ENCODE results near the gene HEY2.
"Not testable (repeated sequence)": the region's sequence is repeated elsewhere in the genome, so short reads cannot be mapped to it uniquely, and the experiment has no call there.

The HEY2 gene

DNA sequence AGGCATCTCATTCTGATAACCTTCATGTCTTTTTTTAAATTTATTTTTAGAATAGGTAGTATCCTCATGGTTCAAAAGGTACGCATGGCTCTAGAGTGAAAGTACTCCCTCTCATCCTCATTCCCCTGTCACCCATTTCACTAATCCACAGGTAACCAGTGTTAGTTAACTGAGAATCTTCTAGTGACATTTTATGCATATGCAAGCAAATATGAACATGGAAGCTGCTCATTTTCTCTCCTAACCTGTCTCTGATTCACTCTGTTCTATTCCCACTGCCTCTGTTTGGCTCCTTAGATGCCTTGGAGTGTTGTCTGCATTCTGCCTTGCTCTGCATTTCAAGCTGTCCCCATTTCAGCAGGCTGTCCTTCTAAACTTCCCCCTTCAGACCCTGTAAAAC lies 45.9 kb downstream of the HEY2 start:
- no peak for DNase-seq (ENCODE audit: low spot score)

DNA sequence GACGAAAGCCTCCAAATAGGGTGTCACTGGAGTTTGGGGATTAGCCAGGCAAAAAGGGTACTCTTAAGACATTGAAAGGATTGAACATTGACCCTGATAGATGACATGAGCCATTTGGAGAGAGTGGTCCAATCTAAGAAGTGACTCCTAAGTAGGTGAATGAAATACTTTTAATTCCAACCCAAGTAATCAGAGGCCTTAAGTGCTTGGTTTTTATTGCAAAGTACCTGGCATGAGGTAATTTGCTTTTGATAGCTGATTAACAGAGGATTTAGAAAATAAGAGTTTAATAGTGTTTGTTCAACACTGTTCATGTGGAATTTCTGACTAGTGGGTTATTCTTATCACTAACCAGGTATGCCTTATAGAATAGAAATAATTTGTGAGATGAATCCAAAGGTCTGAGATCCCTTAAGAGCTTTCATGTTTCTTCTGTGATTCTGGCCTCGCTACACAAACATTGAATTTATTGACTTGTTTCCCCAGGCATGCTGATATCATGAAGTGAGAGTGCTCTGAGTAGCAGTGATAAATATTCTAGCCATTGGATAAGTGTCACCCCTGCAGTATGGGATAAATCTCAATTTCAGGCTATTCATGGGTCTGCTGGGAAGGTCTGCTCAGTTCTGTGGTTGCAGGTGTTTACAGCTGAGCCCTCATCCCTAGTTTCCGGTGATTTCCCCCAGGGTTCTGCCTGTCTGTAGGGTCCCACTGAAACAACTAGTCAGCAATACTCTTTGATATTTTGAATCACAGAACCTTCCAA lies 47.9 kb downstream of the HEY2 start:
- no peak for DNase-seq (ENCODE audit: low spot score)

DNA sequence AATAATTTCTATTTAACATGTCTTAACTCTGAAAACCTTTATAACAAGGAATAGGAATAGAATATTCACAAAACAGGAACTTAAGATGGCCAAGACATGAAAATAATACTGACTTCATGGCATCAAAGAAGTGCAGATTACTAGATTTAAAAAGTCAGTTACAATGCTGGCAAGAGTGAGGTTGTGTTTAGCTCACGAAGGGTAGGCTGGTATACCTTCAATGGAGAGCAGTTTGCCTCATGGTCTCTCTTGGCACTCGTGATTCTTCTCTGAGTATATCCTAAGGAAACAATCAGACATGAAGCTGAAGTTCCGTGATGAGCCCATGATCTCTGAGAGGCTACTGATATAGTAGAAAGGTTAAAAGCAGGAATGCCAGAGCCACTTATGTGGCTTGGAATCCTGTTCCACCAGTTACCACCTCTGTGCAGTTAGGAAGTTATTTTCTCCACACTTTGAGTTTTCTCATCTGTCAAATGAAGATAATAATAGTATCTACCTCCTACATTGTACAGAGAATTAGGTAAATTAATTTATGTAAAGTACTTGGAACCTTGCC lies 48.5 kb downstream of the HEY2 start:
- DNase-seq (ENCODE audit: low spot score), result no peak

DNA sequence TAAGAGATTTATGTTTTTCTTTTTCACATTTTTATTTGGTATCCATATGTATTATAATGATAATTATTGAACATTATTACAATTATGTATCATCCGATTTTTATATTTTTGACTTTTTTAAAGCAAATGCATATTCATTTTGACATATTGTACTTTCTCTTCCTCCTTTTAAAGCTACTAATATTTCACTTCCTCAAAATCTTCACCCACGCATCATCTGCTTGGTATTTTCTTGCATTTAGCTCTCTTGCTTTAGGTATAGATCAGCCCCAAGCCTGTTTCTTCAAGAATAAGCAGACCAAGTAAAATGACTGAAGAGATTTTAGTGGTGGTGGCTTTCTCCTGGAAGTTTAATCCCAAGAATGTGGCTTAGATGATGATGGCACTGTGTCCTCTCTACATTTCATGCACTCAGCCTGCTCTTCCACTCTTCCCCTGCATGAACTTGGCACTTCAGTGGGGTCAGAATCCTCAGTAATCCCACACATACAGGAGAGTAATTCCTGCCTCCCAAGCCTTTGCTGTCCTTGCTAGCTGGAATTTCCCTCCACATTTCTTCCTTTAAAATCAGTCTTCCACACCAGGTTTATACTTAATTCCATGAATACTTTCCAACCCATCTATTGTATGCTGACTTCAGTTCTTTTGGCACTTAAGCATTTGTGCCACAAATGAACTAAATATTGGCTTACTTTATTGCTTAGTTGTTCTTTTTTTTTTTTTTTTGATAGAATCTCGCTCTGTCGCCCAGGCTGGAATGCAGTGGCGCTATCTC lies 49.5 kb downstream of the HEY2 start:
- no peak for DNase-seq (ENCODE audit: low spot score)

DNA sequence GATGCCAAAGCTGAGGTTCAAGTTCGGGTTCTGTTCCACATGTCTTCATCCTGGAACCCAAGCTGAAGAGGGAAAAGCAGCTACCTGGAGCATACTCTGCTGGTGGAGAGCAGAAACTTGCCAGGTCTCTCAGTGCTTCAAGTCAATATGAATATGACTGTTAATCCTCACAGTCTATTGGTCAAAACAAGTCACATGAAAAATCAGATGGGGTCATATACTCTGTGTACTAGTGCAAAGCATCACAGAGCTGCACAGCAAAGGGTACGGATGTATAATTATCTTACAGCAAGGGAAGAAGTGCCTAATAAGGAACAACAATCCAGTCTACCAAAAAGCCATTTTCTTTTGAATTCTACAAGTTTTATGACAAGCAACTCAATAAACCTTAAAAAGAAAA lies 53.0 kb downstream of the HEY2 start:
- DNase-seq (ENCODE audit: low spot score), result no peak

DNA sequence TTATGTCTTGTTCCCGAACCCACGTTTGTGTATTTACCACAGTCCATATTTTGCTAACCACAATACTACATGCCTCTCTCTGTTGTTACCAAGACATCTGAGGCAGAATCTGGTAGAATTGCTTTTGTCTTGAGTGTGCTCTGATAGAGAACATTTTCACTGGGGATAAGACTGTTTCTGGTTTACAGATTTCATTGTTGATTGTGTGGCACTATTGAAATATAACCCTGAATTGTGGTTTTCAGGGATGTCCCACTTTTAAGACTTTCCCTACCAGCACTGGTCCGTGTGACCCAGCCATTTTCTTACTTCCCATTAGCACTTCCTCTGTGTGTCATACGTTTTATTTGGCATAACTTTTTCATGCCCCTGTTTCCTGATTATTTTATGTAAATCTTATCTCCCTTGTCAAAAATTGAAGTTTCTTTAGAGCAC lies 53.5 kb downstream of the HEY2 start:
- DNase-seq (ENCODE audit: low spot score), result no peak

DNA sequence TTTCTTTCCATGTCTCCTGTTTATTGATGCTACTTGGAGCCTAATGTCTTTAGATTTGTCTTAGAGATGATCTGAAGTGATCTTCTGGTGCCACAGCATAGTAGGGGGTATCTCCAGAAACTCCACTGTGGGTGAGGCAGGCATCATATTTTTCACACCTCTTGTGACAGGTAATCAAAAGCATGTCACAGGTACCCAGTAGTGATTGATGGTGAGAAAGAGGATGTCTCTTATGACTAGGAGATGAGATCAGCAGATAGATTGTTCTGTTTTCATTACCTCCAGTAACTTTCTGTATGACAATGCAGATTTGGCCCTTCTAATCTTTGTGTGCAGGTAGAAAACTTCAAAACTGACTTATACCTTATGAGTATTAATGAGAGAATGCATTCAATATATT lies 54.8 kb downstream of the HEY2 start:
- no peak for DNase-seq (ENCODE audit: low spot score)

DNA sequence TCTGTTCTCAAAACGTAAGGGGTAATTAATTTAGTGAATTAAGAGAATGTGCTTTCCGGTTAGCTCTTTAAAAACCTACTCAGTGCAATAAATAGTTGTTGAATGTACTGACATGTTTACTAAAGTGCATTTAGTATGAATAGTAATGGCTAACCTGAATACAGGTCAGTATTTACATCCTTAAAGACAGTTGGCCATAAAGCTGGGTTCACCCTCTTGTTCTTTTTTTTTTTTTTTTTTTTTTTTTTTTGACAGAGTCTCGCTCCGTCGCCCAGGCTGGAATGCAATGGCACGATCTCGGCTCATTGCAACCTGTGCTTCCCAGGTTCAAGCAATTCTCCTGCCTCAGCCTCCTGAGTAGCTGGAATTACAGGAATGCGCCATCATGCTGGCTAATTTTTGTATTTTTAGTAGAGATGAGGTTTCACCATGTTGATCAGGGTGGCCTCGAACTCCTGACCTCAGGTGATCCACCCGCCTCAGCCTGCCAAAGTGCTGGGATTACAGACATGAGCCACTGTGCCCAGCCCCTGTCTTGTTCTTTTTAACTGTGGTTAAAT lies 55.5 kb downstream of the HEY2 start:
- DNase-seq (ENCODE audit: low spot score), result not testable (repeated sequence)

DNA sequence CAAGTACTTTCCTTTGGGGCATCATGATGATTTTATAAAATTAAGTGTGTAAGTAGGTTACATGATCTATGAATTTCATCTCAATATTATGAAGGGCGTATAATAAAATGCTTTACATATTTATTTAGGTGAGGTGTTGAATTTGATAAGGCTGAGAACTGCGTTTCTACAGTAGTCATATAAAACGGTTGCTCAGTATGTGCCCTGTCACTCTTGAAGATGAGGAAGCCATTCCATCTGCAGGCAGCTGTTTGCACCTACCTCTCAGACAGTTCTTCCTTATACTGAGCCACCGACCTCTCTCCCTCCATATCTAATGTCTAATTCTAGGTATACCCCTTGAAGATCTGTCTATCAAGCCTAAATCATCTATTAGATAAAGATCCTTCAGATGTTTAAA lies 57.4 kb downstream of the HEY2 start:
- DNase-seq (ENCODE audit: low spot score), result no peak

DNA sequence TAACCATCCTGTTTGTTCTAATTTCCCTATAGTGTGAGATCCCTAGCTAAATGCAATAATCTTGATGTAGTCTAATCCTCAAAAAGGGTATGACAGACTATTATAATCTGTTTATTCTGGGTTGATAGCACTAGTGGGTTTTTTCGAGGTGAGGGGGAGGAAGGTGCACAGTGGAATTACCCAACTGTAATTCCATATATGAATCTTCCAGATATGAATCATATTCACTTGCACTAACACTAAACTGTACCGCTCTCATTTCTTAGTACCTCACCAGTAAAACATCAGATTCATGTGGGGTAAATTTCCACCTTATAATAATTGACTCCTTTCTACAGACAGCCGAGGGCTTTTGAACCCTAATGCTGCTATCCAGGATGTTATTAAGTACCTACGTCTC lies 57.9 kb downstream of the HEY2 start:
- no peak for DNase-seq (ENCODE audit: low spot score)

DNA sequence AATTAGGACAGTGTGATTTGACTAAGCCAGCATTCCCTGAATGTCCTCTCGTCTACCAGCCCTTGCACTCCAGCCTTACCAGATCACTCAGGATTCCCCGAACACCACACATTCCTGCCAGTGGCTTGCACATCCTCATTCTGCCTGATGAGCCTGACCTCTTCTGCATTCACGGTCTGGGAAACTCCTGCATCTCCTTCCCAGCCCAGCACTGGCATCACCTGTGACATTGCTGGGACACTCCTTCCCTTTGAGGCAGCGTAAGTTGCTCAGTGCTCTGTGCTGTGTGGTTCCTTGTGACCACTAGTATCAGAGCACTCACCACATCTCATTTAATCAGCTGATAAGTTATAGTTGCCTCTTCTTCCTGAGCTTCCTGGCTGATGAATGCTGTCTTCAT lies 58.6 kb downstream of the HEY2 start:
- no peak for DNase-seq (ENCODE audit: low spot score)

DNA sequence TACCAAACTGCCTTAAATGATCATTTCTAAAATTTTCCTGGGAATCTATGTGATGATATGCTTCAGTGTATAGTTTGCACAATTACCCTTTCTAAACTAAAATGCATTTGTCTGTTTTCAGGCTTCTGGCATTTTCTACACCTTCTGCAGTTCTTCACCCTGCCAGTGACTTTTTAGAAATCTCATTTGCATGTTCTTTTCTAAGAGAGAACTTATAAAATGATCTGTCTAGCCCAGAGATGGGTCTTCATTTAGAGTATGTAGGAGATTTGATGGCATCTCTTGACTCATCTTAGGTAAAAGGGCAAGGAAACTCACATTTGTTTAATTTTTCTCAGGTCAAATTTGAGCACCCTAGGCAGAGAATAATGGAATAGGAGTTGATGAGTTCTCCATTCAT lies 59.2 kb downstream of the HEY2 start:
- DNase-seq (ENCODE audit: low spot score), result no peak

DNA sequence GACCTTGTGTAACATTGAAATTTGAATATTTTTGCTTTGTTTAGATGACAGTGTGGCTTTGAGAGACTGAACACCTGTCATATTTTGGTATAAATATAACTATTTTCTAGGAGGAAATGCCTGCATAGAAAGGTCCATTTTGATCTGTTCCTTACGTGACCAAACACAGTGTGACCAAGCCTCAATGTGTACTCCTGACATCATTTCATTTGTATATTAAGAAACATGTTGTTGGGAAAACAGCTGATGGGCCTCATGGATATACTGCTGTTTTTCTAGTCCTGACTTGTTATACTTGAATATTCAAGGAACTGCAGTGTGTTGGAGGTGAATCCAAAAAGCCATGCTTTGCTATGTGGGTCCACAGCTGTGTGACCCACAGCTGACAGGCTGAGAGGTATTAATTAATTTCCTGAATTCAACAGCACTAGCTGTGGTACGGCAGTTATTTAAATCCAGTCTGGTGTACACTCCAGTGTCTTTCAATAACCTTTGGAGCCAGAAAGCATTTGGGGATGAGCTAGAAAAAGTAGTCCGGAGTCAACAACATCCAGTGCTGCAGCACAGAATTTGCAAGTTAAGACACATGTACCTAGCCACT lies 60.2 kb downstream of the HEY2 start:
- DNase-seq (ENCODE audit: low spot score), result no peak

DNA sequence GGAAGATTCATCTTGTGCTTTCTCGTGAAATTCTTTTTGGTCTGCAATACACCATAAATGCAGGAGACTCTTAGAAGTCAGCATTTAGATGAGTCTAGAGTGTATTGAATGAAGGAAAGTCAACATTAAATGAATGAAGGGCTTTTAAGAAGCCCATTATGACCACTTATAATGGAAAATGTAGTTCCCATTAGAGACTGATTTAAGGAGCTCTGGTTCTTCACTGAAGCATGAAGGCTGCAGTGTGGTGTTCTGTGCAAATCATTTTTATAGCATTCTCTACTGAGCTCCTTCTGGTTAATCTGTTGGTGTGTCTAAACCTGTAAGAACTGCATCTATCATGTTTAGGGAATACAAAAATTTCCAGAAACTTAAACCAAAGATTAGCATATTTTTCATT lies 61.0 kb downstream of the HEY2 start:
- DNase-seq (ENCODE audit: low spot score), result no peak
